A204.1 (cell line): Measurements from ENCODE around the gene GJC2.

Experiments used
- FAIRE-seq: peaks from 2 replicates; lab custom pipeline; 2012; peaks lifted over from hg19 to GRCh38; lab: Jason Lieb, UNC

GJC2 gene

GRCh38 chr1:228158151-228159007 lies 8.6 kb downstream of the GJC2 start:
- FAIRE-seq = no peak

GRCh38 chr1:228159008-228159665 lies 9.4 kb downstream of the GJC2 start:
- no peak for FAIRE-seq

GRCh38 chr1:228160201-228160761 lies 10.6 kb downstream of the GJC2 start:
- no peak for FAIRE-seq

DNA sequence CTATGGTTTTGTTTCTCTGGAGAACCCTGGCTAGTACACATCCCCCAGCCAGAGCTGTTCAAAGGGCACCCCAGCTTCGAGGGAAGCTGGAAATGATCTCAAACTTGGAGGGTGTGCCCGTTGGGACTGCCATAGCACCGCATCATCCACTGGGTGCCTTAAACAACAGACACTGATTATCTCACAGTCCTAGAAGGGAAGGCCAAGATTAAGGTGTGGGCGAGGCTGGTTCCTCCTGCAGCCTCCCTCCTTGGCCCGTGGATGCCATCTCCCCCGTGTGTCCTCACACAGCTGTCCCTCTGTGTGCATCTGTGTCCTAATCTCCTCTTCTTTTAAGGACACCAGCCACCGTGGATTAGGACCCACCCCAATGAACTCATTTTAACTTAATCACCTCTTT lies 11.6 kb downstream of the GJC2 start:
- FAIRE-seq = no peak

GRCh38 chr1:228161866-228162265 lies 12.1 kb downstream of the GJC2 start:
- FAIRE-seq = no peak

GRCh38 chr1:228162286-228163006 lies 12.7 kb downstream of the GJC2 start:
- no peak for FAIRE-seq

- no peak for FAIRE-seq
Observed at GRCh38 chr1:228163007-228163753, 13.4 kb downstream of the GJC2 start.

GRCh38 chr1:228163776-228164519 lies 14.2 kb downstream of the GJC2 start:
- FAIRE-seq = no peak

GRCh38 chr1:228164561-228165371 lies 15.0 kb downstream of the GJC2 start:
- no peak for FAIRE-seq

DNA sequence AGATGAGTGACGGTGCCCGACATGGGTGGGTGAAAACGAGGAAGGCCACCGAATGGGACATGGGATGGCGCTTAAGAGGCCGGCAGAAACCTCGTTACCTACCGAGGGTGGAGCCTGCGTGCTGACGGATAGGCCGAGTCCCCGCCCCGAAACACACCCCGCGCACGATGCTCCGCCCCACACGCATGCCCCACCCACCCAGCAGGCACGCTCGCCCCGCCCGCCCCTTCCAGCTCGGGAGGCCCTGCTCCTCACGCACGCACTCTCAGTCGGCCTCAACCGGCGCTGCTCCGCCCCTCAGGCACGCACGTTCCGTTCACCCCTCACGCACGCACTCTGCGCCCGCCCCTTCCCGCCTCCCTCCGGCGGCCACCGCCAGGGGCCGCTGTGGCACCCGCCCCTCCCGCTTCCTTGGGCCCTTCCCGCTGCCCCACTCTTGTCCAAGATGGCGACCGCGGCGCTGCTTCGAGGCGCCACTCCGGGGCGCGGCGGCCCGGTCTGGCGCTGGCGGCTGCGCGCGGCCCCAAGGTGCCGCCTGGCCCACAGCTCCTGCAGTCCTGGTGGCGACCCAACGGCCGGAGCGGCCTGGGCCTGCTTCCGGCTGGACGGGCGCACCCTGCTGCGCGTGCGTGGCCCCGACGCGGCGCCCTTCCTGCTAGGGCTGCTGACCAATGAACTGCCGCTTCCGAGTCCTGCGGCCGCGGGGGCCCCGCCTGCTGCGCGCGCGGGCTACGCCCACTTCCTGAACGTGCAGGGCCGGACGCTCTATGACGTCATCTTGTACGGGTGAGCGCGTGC lies 15.8 kb downstream of the GJC2 start, which contains the start of gene IBA57:
IBA57 (plus strand) TSS at position 433 of the 798 bp plus-strand sequence; CDS start at position 446, 13 bp downstream.
- FAIRE-seq = no peak

GRCh38 chr1:228166170-228166936 lies 16.6 kb downstream of the GJC2 start:
- FAIRE-seq = no peak

GRCh38 chr1:228168563-228169270 lies 19.0 kb downstream of the GJC2 start:
- FAIRE-seq = no peak

- FAIRE-seq = no peak
Observed at GRCh38 chr1:228169345-228169744, 19.6 kb downstream of the GJC2 start.

GRCh38 chr1:228170666-228171065 lies 20.9 kb downstream of the GJC2 start:
- no peak for FAIRE-seq

GRCh38 chr1:228171221-228171891 lies 21.6 kb downstream of the GJC2 start:
- FAIRE-seq = no peak

DNA sequence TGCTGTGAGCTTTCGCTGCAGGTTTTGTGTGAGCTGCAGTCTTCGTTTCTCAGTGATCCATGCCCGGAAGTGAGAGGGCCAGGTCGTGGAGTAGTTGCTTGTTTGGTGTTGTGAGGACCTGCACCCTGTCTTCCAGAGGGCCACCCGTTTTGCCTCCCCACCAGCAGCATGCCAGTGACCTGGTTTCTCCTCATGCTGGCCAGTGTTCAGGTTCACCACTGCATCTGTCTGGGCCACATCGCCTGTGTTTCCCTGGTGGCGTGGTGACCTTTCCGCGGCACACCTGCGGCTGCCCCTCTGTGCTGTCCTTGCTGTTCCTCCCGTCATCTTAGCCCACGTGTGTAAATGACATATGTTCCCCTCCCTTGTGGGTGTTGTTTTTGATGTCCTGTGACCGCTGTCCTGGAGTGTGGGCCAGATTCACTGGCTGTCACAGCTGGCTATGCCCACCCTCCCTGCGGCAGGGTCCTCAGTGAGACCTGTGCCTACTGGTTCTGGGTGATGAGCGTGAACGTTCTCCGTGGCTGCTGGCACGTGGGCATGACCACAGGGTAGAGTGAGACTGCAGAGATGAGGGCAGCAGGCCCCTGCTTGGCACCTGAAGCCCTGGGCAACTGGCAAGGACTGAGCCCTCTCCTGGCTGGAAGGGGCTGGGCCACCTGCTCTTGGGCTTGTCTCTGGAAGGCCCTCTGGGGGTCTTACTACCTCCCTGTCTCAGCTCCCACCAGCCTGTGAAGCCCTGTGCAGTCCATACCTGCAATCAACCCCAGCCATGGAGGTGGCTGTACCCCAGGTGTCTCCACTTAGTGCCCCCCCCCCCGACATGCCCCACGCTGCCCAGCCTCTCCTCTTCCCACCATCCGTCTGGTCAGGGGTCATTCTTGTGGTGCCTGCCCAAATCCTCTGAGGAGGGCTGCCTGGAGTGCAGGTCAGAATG lies 23.1 kb downstream of the GJC2 start:
- no peak for FAIRE-seq
